ENCODE measurements around the gene INKA1. TPM values are rescaled to one million over a fixed set of nuclear protein-coding genes. Genes with fewer than 3 reads are reported as not detected.
"Not testable (repeated sequence)": the region's sequence is repeated elsewhere in the genome, so short reads cannot be mapped to it uniquely, and the experiment has no call there.

The INKA1 gene
- total RNA-seq, result 1.7 TPM
- long read RNA-seq, partial matches to known transcripts, result 2 of 5 reads
- long read RNA-seq, other reads (novel, unspliced or antisense), result 1 of 5 reads

- ATAC-seq (peak; percentile 82), DNase-seq (peak; percentile 94)
- intact Hi-C loops (cut with micrococcal nuclease), result loop anchor here (5.0 kb wide), 1 partner anchor 39 kb away; no protein-coding TSS in a partner anchor
Measured at GRCh38 chr3:49802719-49803464, at the start of gene INKA1. Gene INKA1, plus strand, starts transcription at chr3:49803261. Its CDS starts 132 bp downstream, at chr3:49803393.

- intact Hi-C loops (cut with micrococcal nuclease), result no loop called here
- DNase-seq, result no peak
- ATAC-seq, result no peak
Measured at GRCh38 chr3:49754536-49754935, 48.5 kb upstream of the INKA1 start.

GRCh38 chr3:49756036-49756435 lies 47.0 kb upstream of the INKA1 start:
- intact Hi-C loops (cut with micrococcal nuclease), result no loop called here
- DNase-seq, result no peak

GRCh38 chr3:49757197-49757596 lies 45.9 kb upstream of the INKA1 start:
- intact Hi-C loops (cut with micrococcal nuclease), result no loop called here
- DNase-seq (no peak), ATAC-seq (no peak)

More at GRCh38 chr3:49756036-49756435, 47.0 kb upstream of the INKA1 start:
- no peak for ATAC-seq

- intact Hi-C loops (cut with micrococcal nuclease), result no loop called here
- ATAC-seq (no peak), DNase-seq (no peak)
Measured at GRCh38 chr3:49759226-49759625, 43.8 kb upstream of the INKA1 start.

GRCh38 chr3:49761661-49762060 lies 41.4 kb upstream of the INKA1 start:
- ATAC-seq (no peak), DNase-seq (no peak)
- intact Hi-C loops (cut with micrococcal nuclease), result no loop called here

- no peak for DNase-seq
- intact Hi-C loops (cut with micrococcal nuclease), result no loop called here
- no peak for ATAC-seq
Measured at GRCh38 chr3:49763981-49764380, 39.1 kb upstream of the INKA1 start.

GRCh38 chr3:49769286-49769915 lies 33.7 kb upstream of the INKA1 start:
- intact Hi-C loops (cut with micrococcal nuclease), result no loop called here
- DNase-seq (no peak), ATAC-seq (no peak)

GRCh38 chr3:49769926-49770325 lies 33.1 kb upstream of the INKA1 start:
- intact Hi-C loops (cut with micrococcal nuclease), result no loop called here
- ATAC-seq (no peak), DNase-seq (no peak)

- intact Hi-C loops (cut with micrococcal nuclease), result no loop called here
- no peak for ATAC-seq
- DNase-seq, result no peak
Measured at GRCh38 chr3:49771340-49771938, 31.6 kb upstream of the INKA1 start.

- ATAC-seq (no peak), DNase-seq (no peak)
- intact Hi-C loops (cut with micrococcal nuclease), result no loop called here
Measured at GRCh38 chr3:49772703-49773102, 30.4 kb upstream of the INKA1 start.

GRCh38 chr3:49775538-49775937 lies 27.5 kb upstream of the INKA1 start:
- DNase-seq (no peak), ATAC-seq (peak; percentile 70)
- intact Hi-C loops (cut with micrococcal nuclease), result no loop called here

GRCh38 chr3:49776101-49776500 lies 27.0 kb upstream of the INKA1 start:
- intact Hi-C loops (cut with micrococcal nuclease); DNase-seq; ATAC-seq: not testable (repeated sequence)

GRCh38 chr3:49779358-49780079 lies 23.5 kb upstream of the INKA1 start:
- intact Hi-C loops (cut with micrococcal nuclease), result no loop called here
- ATAC-seq (no peak), DNase-seq (no peak)

- intact Hi-C loops (cut with micrococcal nuclease), result no loop called here
- no peak for DNase-seq
- ATAC-seq, result no peak
Measured at GRCh38 chr3:49780080-49780974, 22.7 kb upstream of the INKA1 start.

- DNase-seq; ATAC-seq; intact Hi-C loops (cut with micrococcal nuclease): not testable (repeated sequence)
Measured at GRCh38 chr3:49780975-49781365, 22.1 kb upstream of the INKA1 start.

- ATAC-seq (no peak), DNase-seq (no peak)
- intact Hi-C loops (cut with micrococcal nuclease), result no loop called here
Measured at GRCh38 chr3:49781415-49782199, 21.5 kb upstream of the INKA1 start.

GRCh38 chr3:49782277-49782676 lies 20.8 kb upstream of the INKA1 start:
- DNase-seq; intact Hi-C loops (cut with micrococcal nuclease); ATAC-seq: not testable (repeated sequence)
